SH-SY5Y (cell line): Measurements from ENCODE around the gene DPM2.

Source experiments
- GATA2 ChIP-seq: IDR thresholded peaks from 2 replicates; pipeline ENCODE4 v1.6.1; 2011; ENCODE audit warnings: mild to moderate bottlenecking, low read depth, low read length
- GATA3 ChIP-seq: IDR thresholded peaks from 2 replicates; pipeline ENCODE4 v1.6.1; 2011; ENCODE audit warnings: low read depth, mild to moderate bottlenecking, low read length, moderate library complexity

DPM2 gene

GRCh38 chr9:127977009-127977883, 39.6 kb upstream of the DPM2 start:
- TF ChIP-seq GATA2 (no peak), GATA3 (no peak)

GRCh38 chr9:127976498-127976897, 38.8 kb upstream of the DPM2 start:
- TF ChIP-seq GATA3 = no peak
- no peak for TF ChIP-seq GATA2

GRCh38 chr9:127975376-127976315, 38.0 kb upstream of the DPM2 start:
- TF ChIP-seq GATA3 (no peak), GATA2 (no peak)

- TF ChIP-seq GATA2 (no peak), GATA3 (no peak)
Measured at GRCh38 chr9:127974769-127975261, 37.2 kb upstream of the DPM2 start.

GRCh38 chr9:127974001-127974768, 36.5 kb upstream of the DPM2 start:
- 0 out of 2 replicates have a peak, but pooled peaks have one; percentile 17 for TF ChIP-seq GATA2
- TF ChIP-seq GATA3 = no peak

GRCh38 chr9:127973169-127974000, 35.7 kb upstream of the DPM2 start:
- TF ChIP-seq GATA2 (no peak), GATA3 (no peak)

- TF ChIP-seq GATA2 (0 out of 2 replicates have a peak, but pooled peaks have one; percentile 3), GATA3 (no peak)
Measured at GRCh38 chr9:127972236-127972871, 34.7 kb upstream of the DPM2 start.

- TF ChIP-seq GATA2 (no peak), GATA3 (no peak)
Measured at GRCh38 chr9:127971357-127972235, 33.9 kb upstream of the DPM2 start.

- TF ChIP-seq GATA2 = no peak
- no peak for TF ChIP-seq GATA3
Measured at GRCh38 chr9:127970401-127971313, 33.0 kb upstream of the DPM2 start.

- no peak for TF ChIP-seq GATA2
- no peak for TF ChIP-seq GATA3
Measured at GRCh38 chr9:127968700-127969383, 31.2 kb upstream of the DPM2 start.

GRCh38 chr9:127968042-127968441, 30.4 kb upstream of the DPM2 start:
- TF ChIP-seq GATA3 (no peak), GATA2 (no peak)
